Prostate gland (tissue), 2 donors: ENCODE data around the gene FNDC3B.

Source experiments
- CTCF ChIP-seq, 4 experiments: fragments of 200-600 bp in 2 of 4; fragments of 450-650 bp in 2 of 4; sonication (generic) in 2 of 4; IDR thresholded peaks; 1 replicate in 3 of 4; 2 replicates in 1 of 4; pipeline ENCODE4 v1.5.1; 2016 to 2019; ENCODE audit warnings: antibody characterized with exemption in 4 of 4, mild to moderate bottlenecking in 2 of 4, moderate library complexity in 2 of 4
- POLR2A ChIP-seq: fragments of 450-650 bp; IDR thresholded peaks from one replicate; pipeline ENCODE4 v1.6.1; 2016; ENCODE audit warnings: antibody characterized with exemption, mild to moderate bottlenecking

GRCh38 chr3:172145031-172145686, 105.8 kb downstream of the FNDC3B start:
- no peak for TF ChIP-seq CTCF (IDR thresholded peaks at IDR 0.05)
- no peak for TF ChIP-seq POLR2A
